Activated CD4-positive, CD25-positive, alpha-beta regulatory T cell treated with anti-CD3 and anti-CD28 coated beads, Interleukin-2, amount 50 U/mL, for 24 hours (primary cell): ENCODE results near the gene HCAR1.
"Not testable (repeated sequence)": the region's sequence is repeated elsewhere in the genome, so short reads cannot be mapped to it uniquely, and the experiment has no call there.

Experiments
- ATAC-seq, 2 donors: fragments of 150-1000 bp; cut with Tn5 transposase; one replicate each; pipeline ENCODE4 v1.10.0; 2021; ENCODE audit warnings: mild to moderate bottlenecking in 1 of 2, moderate library complexity in 1 of 2

HCAR1 gene

GRCh38 chr12:122730215-122731014 is at the start of gene HCAR1:
Gene HCAR1 (minus strand): TSS chr12:122730844. CDS start chr12:122730339, 505 bp downstream.
- peak; percentile 48 to 61 for ATAC-seq

GRCh38 chr12:122757568-122757967 is 26.9 kb upstream of the HCAR1 start:
- no peak for ATAC-seq

- ATAC-seq = no peak
Observed at GRCh38 chr12:122754790-122755189, 24.1 kb upstream of the HCAR1 start.

GRCh38 chr12:122753319-122753650 is 22.6 kb upstream of the HCAR1 start:
- ATAC-seq = no peak

- peak; percentile 97 to 98 for ATAC-seq
Observed at GRCh38 chr12:122752464-122753318, 22.0 kb upstream of the HCAR1 start, which contains the start of gene DENR. Gene DENR (plus strand): TSS chr12:122752824. CDS start chr12:122753702, 878 bp downstream.

GRCh38 chr12:122750781-122751515 is 20.3 kb upstream of the HCAR1 start:
- ATAC-seq = not testable (repeated sequence)

GRCh38 chr12:122749569-122750332 is 19.1 kb upstream of the HCAR1 start:
- no peak for ATAC-seq

- no peak for ATAC-seq
Observed at GRCh38 chr12:122747224-122748135, 16.8 kb upstream of the HCAR1 start.

- no peak for ATAC-seq
Observed at GRCh38 chr12:122743895-122744525, 13.4 kb upstream of the HCAR1 start.

- no peak for ATAC-seq
Observed at GRCh38 chr12:122740351-122740750, 9.7 kb upstream of the HCAR1 start.

- no peak for ATAC-seq
Observed at GRCh38 chr12:122738571-122738970, 7.9 kb upstream of the HCAR1 start.

GRCh38 chr12:122732611-122733010 is 2.0 kb upstream of the HCAR1 start:
- no peak for ATAC-seq

GRCh38 chr12:122732170-122732569 is 1.5 kb upstream of the HCAR1 start:
- no peak for ATAC-seq

GRCh38 chr12:122729583-122730214 is 945 bp downstream of the HCAR1 start:
- ATAC-seq = no peak

GRCh38 chr12:122726080-122726558 is 4.5 kb downstream of the HCAR1 start:
- peak; percentile 37 to 46 for ATAC-seq

GRCh38 chr12:122725452-122726079 is 5.1 kb downstream of the HCAR1 start:
- no peak for ATAC-seq

- no peak for ATAC-seq
Observed at GRCh38 chr12:122724641-122725243, 5.9 kb downstream of the HCAR1 start.

- ATAC-seq = no peak
Observed at GRCh38 chr12:122722387-122722786, 8.3 kb downstream of the HCAR1 start.

- peak; percentile 27 to 39 for ATAC-seq
Observed at GRCh38 chr12:122721057-122721545, 9.5 kb downstream of the HCAR1 start.
